ENCODE measurements around the gene JUNB. TPM values are rescaled to one million over a fixed set of nuclear protein-coding genes. Genes with fewer than 3 reads are reported as not detected.

The JUNB gene
- total and polyA plus RNA-seq, 2 of the 13 experiments (the other 11 are each of a cell fraction or from before 2014, with no cell fraction given), result 7.7 to 8.2 TPM

DNA sequence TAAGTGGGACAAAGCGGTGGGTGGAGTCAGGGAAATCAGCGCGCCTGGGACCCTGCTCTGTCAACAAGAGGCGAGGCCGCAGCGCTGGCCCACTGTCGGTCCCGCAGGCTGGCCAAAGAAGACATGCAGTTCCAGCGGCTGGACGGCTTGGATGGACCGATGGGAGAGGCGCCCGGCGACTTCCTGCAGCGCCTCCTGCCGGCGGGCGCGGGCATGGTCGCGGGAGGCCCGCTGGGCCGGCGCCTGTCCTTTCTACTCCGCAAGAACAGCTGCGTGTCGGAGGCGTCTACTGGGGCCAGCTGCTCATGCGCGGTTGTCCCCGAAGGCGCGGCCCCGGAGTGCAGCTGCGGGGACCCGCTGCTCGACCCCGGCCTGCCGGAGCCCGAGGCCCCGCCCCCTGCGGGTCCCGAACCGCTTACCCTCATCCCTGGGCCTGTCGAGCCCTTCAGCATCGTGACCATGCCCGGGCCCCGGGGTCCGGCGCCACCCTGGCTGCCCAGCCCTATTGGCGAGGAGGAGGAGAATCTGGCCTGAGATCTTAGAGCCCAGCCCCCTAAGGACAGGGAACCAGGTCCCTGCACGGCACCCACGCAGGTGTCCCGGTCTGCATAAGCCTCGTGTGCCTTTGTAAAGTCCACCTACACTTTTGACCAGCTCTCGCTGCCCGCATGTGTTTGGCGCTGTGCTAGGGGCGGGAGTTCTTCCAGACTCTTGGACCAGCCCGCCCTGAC, 33.6 kb upstream of the JUNB start (continued):
- TF ChIP-seq ZNF7 (CRISPR knock-in tag; IDR thresholded peaks at IDR 0.05) (no peak), ZNF296 (CRISPR knock-in tag; conservative IDR thresholded peaks at IDR 0.05) (no peak), FOXA1 (IDR thresholded peaks at IDR 0.05) (no peak), FOXA1 (CRISPR knock-in tag; IDR thresholded peaks at IDR 0.05) (peak; percentile 87), AKAP8 (CRISPR knock-in tag; IDR thresholded peaks at IDR 0.05) (peak; percentile 68), AGO2 (optimal IDR thresholded peaks at IDR 0.05; ENCODE audit: low read depth, low read length) (peak; percentile 52), SAFB2 (CRISPR knock-in tag; IDR thresholded peaks at IDR 0.05; ENCODE audit: borderline replicate concordance, low read depth) (peak; percentile 11; the same call in 1 of the 2 replicates), EEA1 (CRISPR knock-in tag; IDR thresholded peaks at IDR 0.05; ENCODE audit: borderline replicate concordance) (no peak), HOXD1 (CRISPR knock-in tag; IDR thresholded peaks at IDR 0.05) (peak; percentile 18; the same call in 1 of the 2 replicates), POGZ (CRISPR knock-in tag; IDR thresholded peaks at IDR 0.05) (peak; percentile 27; the same call in 1 of the 2 replicates), ZNF772 (CRISPR knock-in tag; IDR thresholded peaks at IDR 0.05) (no peak), TRIM24 (CRISPR knock-in tag; IDR thresholded peaks at IDR 0.05) (no peak), ZNF720 (CRISPR knock-in tag; IDR thresholded peaks at IDR 0.05) (no peak), FOXK1 (CRISPR knock-in tag; IDR thresholded peaks at IDR 0.05; ENCODE audit: borderline replicate concordance, low read depth) (no peak), ZNF546 (CRISPR knock-in tag; conservative IDR thresholded peaks at IDR 0.05) (peak; percentile 61; the same call in 1 of the 2 replicates), ZNF883 (CRISPR knock-in tag; IDR thresholded peaks at IDR 0.05; ENCODE audit: not compliant biosample characterization) (no peak), CENPX (CRISPR knock-in tag; IDR thresholded peaks at IDR 0.05) (no peak), ZBTB20 (CRISPR knock-in tag; IDR thresholded peaks at IDR 0.05; ENCODE audit: borderline replicate concordance, low read depth) (no peak), ESRRA (CRISPR knock-in tag; IDR thresholded peaks at IDR 0.05; ENCODE audit: low read depth) (no peak), REXO4 (CRISPR knock-in tag; IDR thresholded peaks at IDR 0.05; ENCODE audit: borderline replicate concordance) (no peak), RARA (CRISPR knock-in tag; IDR thresholded peaks at IDR 0.05) (no peak), SALL1 (CRISPR knock-in tag; IDR thresholded peaks at IDR 0.05) (no peak; the same call in 1 of the 2 replicates)
- TF ChIP-seq, protein P1, sequence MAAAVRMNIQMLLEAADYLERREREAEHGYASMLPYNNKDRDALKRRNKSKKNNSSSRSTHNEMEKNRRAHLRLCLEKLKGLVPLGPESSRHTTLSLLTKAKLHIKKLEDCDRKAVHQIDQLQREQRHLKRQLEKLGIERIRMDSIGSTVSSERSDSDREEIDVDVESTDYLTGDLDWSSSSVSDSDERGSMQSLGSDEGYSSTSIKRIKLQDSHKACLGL (CRISPR knock-in tag; IDR thresholded peaks at IDR 0.05), result peak; percentile 64; the same call in 1 of the 2 replicates
- TF ChIP-seq, protein P2, sequence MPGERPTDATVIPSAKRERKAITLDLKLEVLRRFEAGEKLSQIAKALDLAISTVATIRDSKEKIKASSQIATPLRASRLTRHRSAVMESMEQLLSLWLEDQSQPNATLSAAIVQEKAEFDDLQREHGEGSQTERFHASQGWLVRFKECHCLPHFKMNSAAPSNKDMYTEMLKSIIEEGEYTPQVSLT (CRISPR knock-in tag; IDR thresholded peaks at IDR 0.05; ENCODE audit: borderline replicate concordance, low read depth), result no peak
- TF ChIP-seq, protein P3, sequence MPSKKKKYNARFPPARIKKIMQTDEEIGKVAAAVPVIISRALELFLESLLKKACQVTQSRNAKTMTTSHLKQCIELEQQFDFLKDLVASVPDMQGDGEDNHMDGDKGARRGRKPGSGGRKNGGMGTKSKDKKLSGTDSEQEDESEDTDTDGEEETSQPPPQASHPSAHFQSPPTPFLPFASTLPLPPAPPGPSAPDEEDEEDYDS (CRISPR knock-in tag; IDR thresholded peaks at IDR 0.05), result peak; percentile 22; the same call in 1 of the 2 replicates
- TF ChIP-seq, protein P4, sequence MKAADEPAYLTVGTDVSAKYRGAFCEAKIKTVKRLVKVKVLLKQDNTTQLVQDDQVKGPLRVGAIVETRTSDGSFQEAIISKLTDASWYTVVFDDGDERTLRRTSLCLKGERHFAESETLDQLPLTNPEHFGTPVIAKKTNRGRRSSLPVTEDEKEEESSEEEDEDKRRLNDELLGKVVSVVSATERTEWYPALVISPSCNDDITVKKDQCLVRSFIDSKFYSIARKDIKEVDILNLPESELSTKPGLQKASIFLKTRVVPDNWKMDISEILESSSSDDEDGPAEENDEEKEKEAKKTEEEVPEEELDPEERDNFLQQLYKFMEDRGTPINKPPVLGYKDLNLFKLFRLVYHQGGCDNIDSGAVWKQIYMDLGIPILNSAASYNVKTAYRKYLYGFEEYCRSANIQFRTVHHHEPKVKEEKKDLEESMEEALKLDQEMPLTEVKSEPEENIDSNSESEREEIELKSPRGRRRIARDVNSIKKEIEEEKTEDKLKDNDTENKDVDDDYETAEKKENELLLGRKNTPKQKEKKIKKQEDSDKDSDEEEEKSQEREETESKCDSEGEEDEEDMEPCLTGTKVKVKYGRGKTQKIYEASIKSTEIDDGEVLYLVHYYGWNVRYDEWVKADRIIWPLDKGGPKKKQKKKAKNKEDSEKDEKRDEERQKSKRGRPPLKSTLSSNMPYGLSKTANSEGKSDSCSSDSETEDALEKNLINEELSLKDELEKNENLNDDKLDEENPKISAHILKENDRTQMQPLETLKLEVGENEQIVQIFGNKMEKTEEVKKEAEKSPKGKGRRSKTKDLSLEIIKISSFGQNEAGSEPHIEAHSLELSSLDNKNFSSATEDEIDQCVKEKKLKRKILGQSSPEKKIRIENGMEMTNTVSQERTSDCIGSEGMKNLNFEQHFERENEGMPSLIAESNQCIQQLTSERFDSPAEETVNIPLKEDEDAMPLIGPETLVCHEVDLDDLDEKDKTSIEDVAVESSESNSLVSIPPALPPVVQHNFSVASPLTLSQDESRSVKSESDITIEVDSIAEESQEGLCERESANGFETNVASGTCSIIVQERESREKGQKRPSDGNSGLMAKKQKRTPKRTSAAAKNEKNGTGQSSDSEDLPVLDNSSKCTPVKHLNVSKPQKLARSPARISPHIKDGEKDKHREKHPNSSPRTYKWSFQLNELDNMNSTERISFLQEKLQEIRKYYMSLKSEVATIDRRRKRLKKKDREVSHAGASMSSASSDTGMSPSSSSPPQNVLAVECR (CRISPR knock-in tag; IDR thresholded peaks at IDR 0.05; ENCODE audit: borderline replicate concordance), result peak; percentile 58; the same call in 1 of the 2 replicates

All from HepG2 (cell line).